KMS-11 (cell line): ENCODE measurements around the gene EPYC.

Source experiments
- H2AFZ ChIP-seq: fragments of 200-600 bp; sonication (generic); 2 replicates; pipeline ENCODE4 v1.6.1; 2016; ENCODE audit warnings: antibody characterized with exemption, mixed run types, low read depth
- H3K27ac ChIP-seq: fragments of 200-600 bp; sonication (generic); 2 replicates; pipeline ENCODE4 v1.6.1; 2016; ENCODE audit warnings: mild to moderate bottlenecking, mixed run types
- H3K27me3 ChIP-seq: fragments of 200-600 bp; sonication (generic); 2 replicates; pipeline ENCODE4 v1.6.1; 2017; ENCODE audit warnings: mild to moderate bottlenecking, low read depth, mixed run types, moderate library complexity; ENCODE audit not compliant: insufficient read depth
- H3K36me3 ChIP-seq: fragments of 200-600 bp; sonication (generic); 2 replicates; pipeline ENCODE4 v1.6.1; 2017; ENCODE audit warnings: mild to moderate bottlenecking, mixed run types; ENCODE audit not compliant: insufficient read depth
- H3K4me1 ChIP-seq: fragments of 200-600 bp; sonication (generic); 2 replicates; pipeline ENCODE4 v1.6.1; 2016; ENCODE audit warnings: mild to moderate bottlenecking, low read depth, mixed run types; ENCODE audit not compliant: poor library complexity, severe bottlenecking
- H3K4me2 ChIP-seq: fragments of 200-600 bp; sonication (generic); 2 replicates; pipeline ENCODE4 v1.7.0; 2016; ENCODE audit warnings: mild to moderate bottlenecking, mixed run types
- H3K4me3 ChIP-seq: fragments of 200-600 bp; sonication (generic); IDR thresholded peaks from 2 replicates; pipeline ENCODE4 v1.6.1; 2017; ENCODE audit warnings: low read depth, low read length, mixed read lengths; ENCODE audit not compliant: insufficient read depth
- H3K79me2 ChIP-seq: fragments of 200-600 bp; sonication (generic); 2 replicates; pipeline ENCODE4 v1.6.1; 2016; ENCODE audit warnings: low read depth, mixed run types; ENCODE audit not compliant: insufficient read depth
- H3K9ac ChIP-seq: fragments of 200-600 bp; sonication (generic); 2 replicates; pipeline ENCODE4 v1.6.1; 2016; ENCODE audit warnings: mild to moderate bottlenecking, mixed run types
- H4K20me1 ChIP-seq: fragments of 200-600 bp; sonication (generic); 2 replicates; pipeline ENCODE4 v1.6.1; 2016; ENCODE audit warnings: mild to moderate bottlenecking, mixed run types; ENCODE audit not compliant: insufficient read depth
- CTCF ChIP-seq: fragments of 200-600 bp; sonication (generic); conservative IDR thresholded peaks from 2 replicates; pipeline ENCODE4 v1.6.1; 2017; ENCODE audit warnings: low read depth, mild to moderate bottlenecking, antibody characterized with exemption, low read length, moderate library complexity, mixed read lengths

Gene EPYC

GRCh38 chr12:91023326-91024004, 18.7 kb upstream of the EPYC start:
- H3K4me1 ChIP-seq = peaks cover 17% of the 10 kb centered on the region
- no peak overlapping the region for H3K9ac ChIP-seq
- no peaks in the 10 kb centered on the region for H3K27me3 ChIP-seq
- H3K36me3 ChIP-seq = no peaks in the 10 kb centered on the region
- peak overlapping the region; percentile 51 for H3K4me2 ChIP-seq
- no peaks in the 10 kb centered on the region for H3K79me2 ChIP-seq
- H3K4me3 ChIP-seq = no peak overlapping the region
- H2AFZ ChIP-seq = no peak overlapping the region
- no peak for TF ChIP-seq CTCF
- H3K27ac ChIP-seq = no peak overlapping the region
- H4K20me1 ChIP-seq = no peaks in the 10 kb centered on the region

GRCh38 chr12:91021076-91021475, 16.3 kb upstream of the EPYC start:
- no peak overlapping the region for H3K4me3 ChIP-seq
- no peak overlapping the region for H2AFZ ChIP-seq
- no peaks in the 10 kb centered on the region for H4K20me1 ChIP-seq
- H3K27ac ChIP-seq = no peak overlapping the region
- H3K9ac ChIP-seq = no peak overlapping the region
- no peaks in the 10 kb centered on the region for H3K27me3 ChIP-seq
- H3K4me1 ChIP-seq = peaks cover 17% of the 10 kb centered on the region
- no peaks in the 10 kb centered on the region for H3K79me2 ChIP-seq
- H3K36me3 ChIP-seq = no peaks in the 10 kb centered on the region
- TF ChIP-seq CTCF = no peak
- H3K4me2 ChIP-seq = no peak overlapping the region

- H3K4me1 ChIP-seq = peaks cover 17% of the 10 kb centered on the region
- no peaks in the 10 kb centered on the region for H3K79me2 ChIP-seq
- H3K36me3 ChIP-seq = no peaks in the 10 kb centered on the region
- H2AFZ ChIP-seq = no peak overlapping the region
- no peak overlapping the region for H3K9ac ChIP-seq
- TF ChIP-seq CTCF = no peak
- no peak overlapping the region for H3K27ac ChIP-seq
- H3K4me3 ChIP-seq = no peak overlapping the region
- H4K20me1 ChIP-seq = no peaks in the 10 kb centered on the region
- H3K4me2 ChIP-seq = no peak overlapping the region
- no peaks in the 10 kb centered on the region for H3K27me3 ChIP-seq
Measured at GRCh38 chr12:91019455-91019854, 14.7 kb upstream of the EPYC start.

DNA sequence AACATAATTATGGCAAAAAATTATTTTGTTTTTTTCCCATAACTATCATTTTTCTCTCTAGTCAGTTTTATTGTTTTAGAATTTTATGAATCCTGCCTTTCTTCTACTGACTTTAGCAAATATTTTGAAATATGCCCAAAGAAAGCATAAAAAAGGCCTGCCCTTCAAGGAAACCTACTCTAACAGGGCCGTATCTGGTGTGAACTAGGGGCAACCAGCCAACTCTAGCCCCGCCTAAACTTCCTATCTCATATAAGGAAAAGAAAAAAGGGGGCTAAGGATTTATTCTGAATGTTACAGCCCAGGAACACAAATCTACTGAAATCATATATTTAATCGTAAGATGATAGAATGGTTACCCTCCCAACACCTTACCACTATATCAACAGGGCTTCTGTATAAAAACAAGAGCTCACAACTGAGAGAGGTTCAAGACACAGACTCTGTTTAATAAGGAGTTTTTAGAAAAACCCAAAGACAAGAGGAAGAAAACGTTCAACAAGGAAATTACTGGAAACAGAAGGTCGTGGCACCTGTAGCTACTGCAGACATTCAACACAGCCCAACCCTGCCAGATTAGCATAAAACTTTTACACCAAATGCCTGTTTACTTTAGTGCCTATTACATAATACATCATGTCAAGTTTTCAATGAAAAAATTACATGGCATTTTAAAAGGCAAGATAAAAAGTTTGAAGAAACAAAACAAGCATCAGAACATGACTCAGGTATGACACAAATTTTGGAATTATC, 12.9 kb upstream of the EPYC start:
- peaks cover 3% of the 10 kb centered on the region for H3K4me1 ChIP-seq
- H3K36me3 ChIP-seq = no peaks in the 10 kb centered on the region
- no peak for TF ChIP-seq CTCF
- no peak overlapping the region for H3K4me3 ChIP-seq
- H3K27me3 ChIP-seq = no peaks in the 10 kb centered on the region
- no peak overlapping the region for H3K4me2 ChIP-seq
- H4K20me1 ChIP-seq = no peaks in the 10 kb centered on the region
- H3K9ac ChIP-seq = no peak overlapping the region
- no peak overlapping the region for H3K27ac ChIP-seq
- H3K79me2 ChIP-seq = no peaks in the 10 kb centered on the region
- no peak overlapping the region for H2AFZ ChIP-seq
